HG03060 (cell line): ENCODE measurements around the gene C22orf23.

Experiments
- ATAC-seq: cut with Tn5 transposase; IDR thresholded peaks from one replicate; pipeline ENCODE4 v1.9.1; 2021; ENCODE audit warnings: low read depth, moderate number of reproducible peaks; ENCODE audit not compliant: unreplicated experiment

Gene C22orf23

GRCh38 chr22:37953437-37954179 lies at the start of gene C22orf23, which contains the start of gene POLR2F:
Gene C22orf23 (minus strand): TSS chr22:37953601. CDS start chr22:37953149, 452 bp downstream.
Gene POLR2F (plus strand): TSS chr22:37953699. CDS start chr22:37953788, 89 bp downstream.
- peak; percentile 84 for ATAC-seq

- no peak for ATAC-seq
Observed at GRCh38 chr22:37999640-38000272, 46.4 kb upstream of the C22orf23 start.

- no peak for ATAC-seq
Observed at GRCh38 chr22:37999236-37999635, 45.8 kb upstream of the C22orf23 start.

DNA sequence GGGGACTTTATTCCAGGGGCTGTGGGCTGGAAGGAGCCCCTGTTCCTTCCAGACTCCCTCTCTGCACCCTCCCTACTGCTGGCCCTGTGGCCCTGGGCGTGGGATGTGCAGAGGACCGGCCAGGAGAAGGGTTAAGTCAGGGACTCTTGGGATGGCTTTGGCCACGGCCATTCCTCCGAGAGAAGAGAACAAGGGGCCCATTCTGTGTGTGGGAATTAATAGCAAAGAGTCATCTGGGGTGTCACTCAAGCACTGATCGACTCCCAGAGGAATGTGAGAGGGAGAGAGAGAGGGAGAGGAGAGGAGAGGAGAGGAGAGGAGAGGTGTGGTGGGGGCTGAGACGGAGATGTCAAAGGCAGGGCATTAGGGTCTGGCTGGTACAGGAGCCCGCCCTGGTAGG lies 45.1 kb upstream of the C22orf23 start:
- no peak for ATAC-seq

DNA sequence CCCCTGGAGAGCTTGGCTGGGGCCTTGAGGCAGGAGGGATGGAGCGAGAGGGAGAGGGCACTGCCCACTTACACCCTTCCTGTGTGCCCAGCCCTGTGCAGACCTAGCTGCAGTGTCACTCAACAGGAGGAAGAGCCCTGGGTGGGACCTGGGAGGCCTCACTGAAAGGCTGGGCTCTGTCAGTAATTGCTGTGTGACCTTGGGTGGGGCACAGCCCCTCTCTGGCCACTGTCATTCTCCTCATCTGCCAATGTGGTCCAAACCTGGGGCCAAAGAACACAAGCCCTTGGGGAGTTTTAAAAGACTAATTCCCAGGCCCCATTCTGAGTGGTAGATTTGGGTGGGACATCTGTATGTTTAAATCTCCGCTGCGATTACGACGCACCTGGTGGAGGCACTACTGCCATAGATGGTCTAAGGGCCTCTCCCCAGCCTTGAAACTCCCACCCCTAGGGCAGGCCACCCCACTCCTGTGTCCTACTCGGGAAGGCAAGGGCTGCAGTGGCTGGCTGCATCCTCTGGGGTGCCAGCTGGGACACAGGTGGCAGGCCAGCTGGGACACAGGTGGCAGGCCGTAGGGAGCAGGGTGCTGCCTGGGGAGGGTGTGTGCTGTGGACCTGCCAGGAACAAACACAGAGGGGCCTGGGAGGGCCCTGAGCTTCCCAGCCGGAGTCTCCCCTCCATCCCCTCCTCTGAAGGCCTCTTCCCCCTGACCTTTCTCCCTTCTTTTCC lies 43.3 kb upstream of the C22orf23 start:
- no peak for ATAC-seq

DNA sequence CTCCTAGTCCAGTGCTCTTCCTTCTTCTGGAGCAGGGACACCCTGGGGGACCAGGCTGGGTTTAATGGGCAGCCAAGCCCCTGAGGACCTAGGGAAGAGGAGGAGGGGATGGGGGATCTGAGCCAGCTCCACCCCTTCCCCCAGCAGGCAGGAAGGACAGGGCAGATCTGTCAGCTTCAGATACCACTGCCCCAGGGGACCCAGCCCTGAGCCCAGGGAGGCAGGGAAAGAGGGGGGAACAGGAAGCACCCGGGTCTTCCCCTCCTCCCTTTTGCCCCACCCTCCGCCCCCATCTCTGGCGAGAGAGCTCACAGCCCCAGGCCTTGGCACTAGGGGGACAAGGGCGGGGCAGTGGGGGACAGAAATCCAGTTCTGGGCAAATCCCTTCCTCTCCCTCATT lies 42.7 kb upstream of the C22orf23 start:
- no peak for ATAC-seq

GRCh38 chr22:37995460-37995859 lies 42.1 kb upstream of the C22orf23 start:
- no peak for ATAC-seq

DNA sequence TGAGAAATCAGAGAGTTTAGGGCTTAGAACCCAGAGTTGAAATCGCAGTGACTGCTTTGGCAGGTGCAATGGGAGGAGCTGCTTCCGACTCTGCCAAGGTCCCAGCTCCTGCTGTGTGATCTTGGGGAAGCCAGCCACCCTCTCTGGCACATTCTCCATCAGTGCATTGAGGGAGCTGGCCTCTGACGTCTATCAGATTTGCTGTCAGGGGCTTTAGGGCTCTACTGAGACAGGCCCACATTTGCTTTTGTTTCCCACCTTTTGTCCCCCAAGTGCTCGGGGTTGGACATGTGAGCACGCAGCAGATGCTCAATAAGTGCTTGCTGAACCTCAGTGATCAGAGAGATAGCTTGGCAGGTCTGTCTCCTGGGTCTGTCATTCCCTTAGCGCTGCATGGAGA lies 41.6 kb upstream of the C22orf23 start:
- ATAC-seq = no peak

GRCh38 chr22:37994049-37994448 lies 40.6 kb upstream of the C22orf23 start:
- ATAC-seq = no peak

GRCh38 chr22:37991731-37992442 lies 38.5 kb upstream of the C22orf23 start:
- no peak for ATAC-seq

DNA sequence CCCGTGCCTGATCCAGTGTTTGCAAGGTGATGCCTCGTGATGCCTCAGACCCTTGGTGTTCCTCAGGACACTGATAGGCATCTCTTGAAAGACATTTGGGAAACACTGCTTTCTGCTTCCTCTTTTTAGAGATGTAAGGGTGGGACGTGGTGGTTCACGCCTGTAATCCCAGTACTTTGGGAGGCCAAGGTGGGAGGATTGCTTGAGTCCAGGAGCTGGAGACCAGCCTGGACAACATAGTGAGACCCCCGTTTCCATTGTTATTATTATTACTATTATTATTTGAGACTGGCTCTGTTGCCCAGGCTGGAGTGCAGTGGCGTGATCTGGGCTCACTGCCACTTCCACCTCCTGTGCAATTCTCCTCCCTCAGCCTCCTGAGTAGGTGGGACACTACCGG lies 37.5 kb upstream of the C22orf23 start:
- ATAC-seq = no peak

- ATAC-seq = no peak
Observed at GRCh38 chr22:37990301-37990700, 36.9 kb upstream of the C22orf23 start.

- no peak for ATAC-seq
Observed at GRCh38 chr22:37989146-37990045, 36.0 kb upstream of the C22orf23 start.

DNA sequence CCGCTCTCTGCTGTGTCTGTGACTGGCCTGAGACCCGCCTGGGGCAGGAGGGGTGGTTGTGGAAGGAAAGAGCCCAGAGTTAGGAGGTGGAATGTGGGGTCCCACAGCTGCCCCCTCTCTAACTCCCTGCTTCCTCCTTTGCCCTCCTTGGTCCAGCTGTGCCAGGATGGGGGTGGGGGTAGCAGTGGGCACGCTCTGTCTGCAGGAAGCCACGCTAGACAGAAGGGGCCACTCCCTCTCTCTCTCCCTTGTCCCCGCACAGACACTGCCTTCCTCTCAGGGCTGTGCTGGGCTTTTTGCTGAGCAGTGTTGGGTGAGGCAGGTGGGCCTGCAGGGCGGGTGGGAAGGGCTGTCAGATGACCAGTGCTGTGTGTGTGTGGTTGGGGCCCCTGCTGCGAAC lies 33.0 kb upstream of the C22orf23 start:
- no peak for ATAC-seq

DNA sequence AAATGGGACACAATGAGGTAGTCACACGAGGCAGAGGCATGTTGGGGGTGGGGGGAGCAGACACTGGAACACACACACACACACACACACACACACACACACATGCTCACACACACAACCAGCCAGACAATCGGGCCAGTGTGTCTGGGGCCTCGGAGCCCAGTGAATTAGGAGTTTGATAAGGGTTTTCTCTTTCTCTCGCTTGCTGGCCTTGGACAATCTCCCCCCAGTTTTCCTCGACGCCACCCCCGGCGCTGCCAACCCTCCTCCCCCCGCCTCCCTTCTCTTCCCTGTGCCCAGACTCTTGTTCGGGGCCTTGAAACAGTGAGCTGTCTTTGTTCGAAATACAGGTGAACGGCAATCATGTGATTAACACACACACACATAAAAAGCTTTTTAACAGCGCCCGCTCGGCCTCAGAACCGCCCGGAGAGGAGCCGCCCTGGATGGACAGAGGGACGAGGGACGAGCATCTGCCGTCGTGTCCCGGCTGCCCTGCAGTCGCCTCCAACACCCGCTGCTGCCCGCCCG lies 32.4 kb upstream of the C22orf23 start:
- no peak for ATAC-seq

DNA sequence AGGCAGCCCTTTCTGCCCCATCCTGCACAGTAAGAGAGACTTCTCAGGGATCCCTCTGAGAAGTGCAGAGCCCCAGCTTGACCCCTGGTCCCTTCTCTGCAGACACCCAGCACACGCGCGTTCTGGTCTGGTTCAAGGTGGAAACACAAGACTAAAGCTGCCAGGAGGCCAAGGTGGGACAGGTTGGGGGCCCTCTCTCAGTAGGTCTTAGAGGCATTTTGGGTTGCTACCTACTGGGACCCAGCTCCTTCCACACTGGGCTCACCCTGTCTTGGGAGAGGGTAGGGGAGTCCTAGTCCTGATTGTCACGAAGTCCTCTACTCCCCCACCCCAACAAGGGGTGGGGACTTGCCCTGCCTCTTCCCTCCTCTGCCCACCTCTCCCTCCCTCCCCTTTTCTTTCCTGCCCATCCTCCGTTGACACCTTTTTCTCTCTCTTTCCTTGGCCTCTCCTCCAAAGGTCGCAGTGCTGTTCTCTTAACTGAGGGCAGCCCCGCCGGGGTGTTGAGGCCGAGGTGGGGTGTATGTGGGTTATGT lies 31.7 kb upstream of the C22orf23 start:
- no peak for ATAC-seq

- ATAC-seq = no peak
Observed at GRCh38 chr22:37983860-37984791, 30.7 kb upstream of the C22orf23 start, which contains the start of gene SOX10. Gene SOX10 (minus strand): TSS chr22:37984555. CDS start chr22:37983784, 771 bp downstream.
